ENCODE results near the gene FLNB. TPM values are rescaled to one million over a fixed set of nuclear protein-coding genes. Genes with fewer than 3 reads are reported as not detected.

Gene FLNB
- total RNA-seq, 1 experiment from 2014 or later = 309 TPM

DNA sequence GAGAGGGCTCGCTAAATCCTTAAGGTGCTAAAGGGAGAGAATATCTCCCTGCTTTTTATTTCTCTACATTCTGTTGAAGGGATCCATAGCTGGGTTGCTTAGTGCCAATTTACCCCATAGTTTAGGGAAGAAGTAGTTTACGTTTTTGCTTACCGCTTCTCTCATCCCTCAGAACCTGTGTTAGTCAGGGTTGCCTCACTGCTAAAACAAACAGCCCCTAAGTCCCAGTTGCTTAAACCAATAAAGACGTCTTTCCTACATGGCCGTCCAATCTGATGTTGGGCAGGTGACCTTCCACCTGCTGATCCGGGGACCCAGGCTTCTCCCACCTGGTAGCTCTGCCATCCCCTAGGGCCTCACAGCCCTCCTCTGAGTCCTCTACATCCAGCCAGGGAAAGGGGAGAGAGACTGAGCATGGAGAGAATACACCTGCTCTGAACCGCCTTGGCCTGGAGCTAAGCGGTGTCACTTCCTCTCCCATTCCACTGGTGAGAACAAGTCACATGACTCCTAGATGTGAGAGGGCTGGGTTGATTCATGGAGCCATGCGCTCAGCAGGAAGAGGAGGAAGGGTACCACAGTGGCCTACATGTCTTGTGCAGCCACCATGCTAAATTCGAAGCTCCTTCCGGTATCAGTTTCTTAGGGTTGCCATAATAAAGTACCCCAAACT is 176.2 kb downstream of the FLNB start:
- Histone ChIP-seq H3K4me1 (ENCODE audit: control insufficient read depth, insufficient read depth, low read length) (peaks cover 7% of the 10 kb centered on the region; the same call in 1 of the 2 replicates), H3K4me3 (ENCODE audit: low read depth in 2 of 2, low read length in 2 of 2) (no peak overlapping the region), H3K36me3 (ENCODE audit: control insufficient read depth, insufficient read depth, low read length) (no peaks in the 10 kb centered on the region), H3K9me3 (ENCODE audit: control insufficient read depth, insufficient read depth, low read depth, low read length) (no peaks in the 10 kb centered on the region), H3K27ac (ENCODE audit: low read length) (no peak overlapping the region), H3K27me3 (ENCODE audit: control insufficient read depth, insufficient read depth, low read length) (no peaks in the 10 kb centered on the region)
- ChIA-PET CTCF (no interaction called here), POLR2A (interaction anchor here (0.7 kb wide), 1 partner anchor 55 kb away, joined by 3 read pairs; no protein-coding TSS in a partner anchor)
- intact Hi-C loops (cut with micrococcal nuclease; ENCODE audit: unreplicated experiment) (loop anchor here (10.0 kb wide), 1 partner anchor 230 kb away; no protein-coding TSS in a partner anchor), in situ Hi-C loops (cut with HindIII; ENCODE audit: low pct_unique_long_range_greater_than_20kb, low sequenced_read_pairs) (no loop called here)
- BruUV-seq (replicated peaks) = no TSS peak
- TF ChIP-seq SIN3A (IDR thresholded peaks at IDR 0.05; ENCODE audit: borderline replicate concordance, insufficient read depth, low read depth, low read length) (no peak), POLR2AphosphoS5 (IDR thresholded peaks at IDR 0.05; ENCODE audit: low read depth, low read length) (no peak), TCF7L2 (IDR thresholded peaks at IDR 0.05; ENCODE audit: low read depth, low read length) (no peak)
- TF ChIP-seq, protein P1, sequence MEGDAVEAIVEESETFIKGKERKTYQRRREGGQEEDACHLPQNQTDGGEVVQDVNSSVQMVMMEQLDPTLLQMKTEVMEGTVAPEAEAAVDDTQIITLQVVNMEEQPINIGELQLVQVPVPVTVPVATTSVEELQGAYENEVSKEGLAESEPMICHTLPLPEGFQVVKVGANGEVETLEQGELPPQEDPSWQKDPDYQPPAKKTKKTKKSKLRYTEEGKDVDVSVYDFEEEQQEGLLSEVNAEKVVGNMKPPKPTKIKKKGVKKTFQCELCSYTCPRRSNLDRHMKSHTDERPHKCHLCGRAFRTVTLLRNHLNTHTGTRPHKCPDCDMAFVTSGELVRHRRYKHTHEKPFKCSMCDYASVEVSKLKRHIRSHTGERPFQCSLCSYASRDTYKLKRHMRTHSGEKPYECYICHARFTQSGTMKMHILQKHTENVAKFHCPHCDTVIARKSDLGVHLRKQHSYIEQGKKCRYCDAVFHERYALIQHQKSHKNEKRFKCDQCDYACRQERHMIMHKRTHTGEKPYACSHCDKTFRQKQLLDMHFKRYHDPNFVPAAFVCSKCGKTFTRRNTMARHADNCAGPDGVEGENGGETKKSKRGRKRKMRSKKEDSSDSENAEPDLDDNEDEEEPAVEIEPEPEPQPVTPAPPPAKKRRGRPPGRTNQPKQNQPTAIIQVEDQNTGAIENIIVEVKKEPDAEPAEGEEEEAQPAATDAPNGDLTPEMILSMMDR (IDR thresholded peaks at IDR 0.05) = no peak
- TF ChIP-seq, protein P2, sequence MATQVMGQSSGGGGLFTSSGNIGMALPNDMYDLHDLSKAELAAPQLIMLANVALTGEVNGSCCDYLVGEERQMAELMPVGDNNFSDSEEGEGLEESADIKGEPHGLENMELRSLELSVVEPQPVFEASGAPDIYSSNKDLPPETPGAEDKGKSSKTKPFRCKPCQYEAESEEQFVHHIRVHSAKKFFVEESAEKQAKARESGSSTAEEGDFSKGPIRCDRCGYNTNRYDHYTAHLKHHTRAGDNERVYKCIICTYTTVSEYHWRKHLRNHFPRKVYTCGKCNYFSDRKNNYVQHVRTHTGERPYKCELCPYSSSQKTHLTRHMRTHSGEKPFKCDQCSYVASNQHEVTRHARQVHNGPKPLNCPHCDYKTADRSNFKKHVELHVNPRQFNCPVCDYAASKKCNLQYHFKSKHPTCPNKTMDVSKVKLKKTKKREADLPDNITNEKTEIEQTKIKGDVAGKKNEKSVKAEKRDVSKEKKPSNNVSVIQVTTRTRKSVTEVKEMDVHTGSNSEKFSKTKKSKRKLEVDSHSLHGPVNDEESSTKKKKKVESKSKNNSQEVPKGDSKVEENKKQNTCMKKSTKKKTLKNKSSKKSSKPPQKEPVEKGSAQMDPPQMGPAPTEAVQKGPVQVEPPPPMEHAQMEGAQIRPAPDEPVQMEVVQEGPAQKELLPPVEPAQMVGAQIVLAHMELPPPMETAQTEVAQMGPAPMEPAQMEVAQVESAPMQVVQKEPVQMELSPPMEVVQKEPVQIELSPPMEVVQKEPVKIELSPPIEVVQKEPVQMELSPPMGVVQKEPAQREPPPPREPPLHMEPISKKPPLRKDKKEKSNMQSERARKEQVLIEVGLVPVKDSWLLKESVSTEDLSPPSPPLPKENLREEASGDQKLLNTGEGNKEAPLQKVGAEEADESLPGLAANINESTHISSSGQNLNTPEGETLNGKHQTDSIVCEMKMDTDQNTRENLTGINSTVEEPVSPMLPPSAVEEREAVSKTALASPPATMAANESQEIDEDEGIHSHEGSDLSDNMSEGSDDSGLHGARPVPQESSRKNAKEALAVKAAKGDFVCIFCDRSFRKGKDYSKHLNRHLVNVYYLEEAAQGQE (IDR thresholded peaks at IDR 0.05; ENCODE audit: insufficient read depth in 1 of 2, low read depth in 2 of 2, low read length in 1 of 2) = no peak
- DNase-seq (ENCODE audit: low read depth, low spot score) (no peak), ATAC-seq (no peak)

DNA sequence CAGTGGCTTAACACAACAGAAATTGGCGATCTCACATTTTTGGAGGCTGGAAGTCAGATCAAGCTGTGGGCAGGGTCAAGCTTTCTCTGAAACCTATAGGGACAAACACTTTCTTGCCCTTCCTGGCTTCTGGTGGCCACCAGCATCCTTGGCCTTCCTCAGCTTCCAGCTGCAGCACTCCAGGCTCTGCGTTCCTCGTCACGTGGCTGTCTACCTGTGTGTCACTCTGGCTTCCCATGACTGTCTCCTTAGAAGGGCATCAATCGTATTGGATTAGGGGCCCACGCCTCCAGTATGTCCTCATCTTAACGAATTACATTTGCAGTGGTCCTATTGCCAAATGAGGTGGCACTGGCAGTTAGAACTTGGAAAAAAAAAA is 176.7 kb downstream of the FLNB start:
- BruUV-seq (replicated peaks) = no TSS peak
- TF ChIP-seq, protein P1 (IDR thresholded peaks at IDR 0.05) = no peak
- Histone ChIP-seq H3K4me1 (ENCODE audit: control insufficient read depth, insufficient read depth, low read length) (peaks cover 7% of the 10 kb centered on the region; the same call in 1 of the 2 replicates), H3K27ac (ENCODE audit: low read length) (no peak overlapping the region), H3K36me3 (ENCODE audit: control insufficient read depth, insufficient read depth, low read length) (no peaks in the 10 kb centered on the region), H3K4me3 (ENCODE audit: low read depth in 2 of 2, low read length in 2 of 2) (no peak overlapping the region), H3K9me3 (ENCODE audit: control insufficient read depth, insufficient read depth, low read depth, low read length) (no peaks in the 10 kb centered on the region), H3K27me3 (ENCODE audit: control insufficient read depth, insufficient read depth, low read length) (no peaks in the 10 kb centered on the region)
- ATAC-seq (no peak), DNase-seq (ENCODE audit: low read depth, low spot score) (no peak)
- CTCF ChIA-PET = no interaction called here
- in situ Hi-C loops (cut with HindIII; ENCODE audit: low pct_unique_long_range_greater_than_20kb, low sequenced_read_pairs) = no loop called here
- intact Hi-C loops (cut with micrococcal nuclease; ENCODE audit: unreplicated experiment) = loop anchor here (10.0 kb wide), 1 partner anchor 230 kb away; no protein-coding TSS in a partner anchor
- POLR2A ChIA-PET = interaction anchor here (0.7 kb wide), 1 partner anchor 55 kb away, joined by 3 read pairs; no protein-coding TSS in a partner anchor

All from Panc1 (cell line).